GM18511 (cell line): Measurements from ENCODE around the gene SMPDL3A.
A peak's percentile ranks its signal among the peaks of the same experiment; 100 is the strongest.

Experiments used
- ATAC-seq: cut with Tn5 transposase; IDR thresholded peaks from one replicate; pipeline ENCODE4 v1.9.1; 2021; ENCODE audit warnings: mild to moderate bottlenecking, moderate library complexity; ENCODE audit not compliant: unreplicated experiment

SMPDL3A gene

GRCh38 chr6:122845916-122846612, 57.0 kb downstream of the SMPDL3A start:
- ATAC-seq = no peak

- peak; percentile 92 for ATAC-seq
Measured at GRCh38 chr6:122853259-122853995, 64.4 kb downstream of the SMPDL3A start.
